WTC11 (cell line): Measurements from ENCODE around the gene LMBR1. TPM values are rescaled to one million over a fixed set of nuclear protein-coding genes. Genes with fewer than 3 reads are reported as not detected.

Source experiments
- ATAC-seq: fragments of 200-7000 bp; cut with Tn5 transposase; 2 replicates; pipeline ENCODE4 v1.10.0; 2021; ENCODE audit warnings: mild to moderate bottlenecking, moderate library complexity
- CTCF ChIA-PET: fragments of 300-600 bp; sonication (Branson Sonifier 250); formaldehyde crosslinking; loops from one replicate; lab custom pipeline; 2021; ENCODE audit warnings: antibody characterized with exemption; lab: Charles Lee
- POLR2A ChIA-PET: fragments of 350-600 bp; sonication (Branson Sonifier 250); formaldehyde crosslinking; loops from one replicate; lab custom pipeline; 2021; ENCODE audit warnings: antibody characterized with exemption; lab: Charles Lee
- DNase-seq: peaks from one replicate; pipeline ENCODE4 v3.0.0; 2021; ENCODE audit warnings: low spot score
- H3K27ac Mint-ChIP-seq: 2 replicates; pipeline ENCODE4 v1.8.0; 2021; ENCODE audit warnings: mixed read lengths
- H3K27me3 Mint-ChIP-seq: 2 replicates; pipeline ENCODE4 v1.8.0; 2021; ENCODE audit warnings: low read depth, mild to moderate bottlenecking, moderate library complexity, mixed read lengths
- H3K36me3 Mint-ChIP-seq: 2 replicates; pipeline ENCODE4 v1.8.0; 2021; ENCODE audit warnings: mixed read lengths
- H3K4me1 Mint-ChIP-seq: 2 replicates; pipeline ENCODE4 v1.8.0; 2022; ENCODE audit warnings: mixed read lengths
- H3K4me3 Mint-ChIP-seq: 2 replicates; pipeline ENCODE4 v1.8.0; 2021; ENCODE audit warnings: mild to moderate bottlenecking, moderate library complexity, mixed read lengths
- H3K9me3 Mint-ChIP-seq: 2 replicates; pipeline ENCODE4 v1.8.0; 2021; ENCODE audit warnings: mixed read lengths
- CREB1 ChIP-seq: sonication (generic); formaldehyde crosslinking; IDR thresholded peaks from 2 replicates; pipeline ENCODE4 v1.8.0; 2023; ENCODE audit warnings: mild to moderate bottlenecking, missing genetic modification reagents
- ESRRA ChIP-seq: sonication (generic); formaldehyde crosslinking; IDR thresholded peaks from 2 replicates; pipeline ENCODE4 v1.8.1; 2022; ENCODE audit warnings: mild to moderate bottlenecking, missing genetic modification reagents, borderline replicate concordance
- KAT7 ChIP-seq: sonication (generic); formaldehyde crosslinking; IDR thresholded peaks from 2 replicates; pipeline ENCODE4 v1.8.1; 2023; ENCODE audit warnings: missing genetic modification reagents, mild to moderate bottlenecking, borderline replicate concordance
- NFYB ChIP-seq: sonication (generic); formaldehyde crosslinking; conservative IDR thresholded peaks from 2 replicates; pipeline ENCODE4 v1.8.0; 2022; ENCODE audit warnings: low read depth, missing genetic modification reagents
- RELA ChIP-seq: sonication (generic); formaldehyde crosslinking; IDR thresholded peaks from 2 replicates; pipeline ENCODE4 v1.8.1; 2022; ENCODE audit warnings: missing genetic modification reagents, mild to moderate bottlenecking, borderline replicate concordance
- RORB ChIP-seq: fragments of 250-450 bp; sonication (Bioruptor Pico); IDR thresholded peaks from 2 replicates; pipeline ENCODE4 v1.9.0; 2021; ENCODE audit warnings: mild to moderate bottlenecking
- TCF7 ChIP-seq: sonication (generic); formaldehyde crosslinking; IDR thresholded peaks from 2 replicates; pipeline ENCODE4 v1.8.0; 2022; ENCODE audit warnings: mild to moderate bottlenecking, low read depth, missing genetic modification reagents, moderate library complexity
- ZBTB21 ChIP-seq: sonication (generic); formaldehyde crosslinking; IDR thresholded peaks from 2 replicates; pipeline ENCODE4 v1.8.1; 2023; ENCODE audit warnings: mild to moderate bottlenecking, missing genetic modification reagents, borderline replicate concordance
- total RNA-seq: library from RNA; stranded (reverse); gene quantifications from 3 replicates; pipeline ENCODE4 v1.2.3, GENCODE V29; 2021
- TF ChIP-seq, protein P1 (sequence below): sonication (generic); formaldehyde crosslinking; IDR thresholded peaks from 2 replicates; pipeline ENCODE4 v1.8.1; 2023; ENCODE audit warnings: mild to moderate bottlenecking, missing genetic modification reagents
- TF ChIP-seq, protein P2 (sequence below): fragments of 250-450 bp; sonication (Bioruptor Pico); IDR thresholded peaks from 2 replicates; pipeline ENCODE4 v1.9.0; 2021; ENCODE audit warnings: mild to moderate bottlenecking
- TF ChIP-seq, protein P3 (sequence below): fragments of 250-450 bp; sonication (Bioruptor Pico); conservative IDR thresholded peaks from 2 replicates; pipeline ENCODE4 v1.9.0; 2021; ENCODE audit warnings: mild to moderate bottlenecking
- TF ChIP-seq, protein P4 (sequence below): sonication (generic); formaldehyde crosslinking; IDR thresholded peaks from 2 replicates; pipeline ENCODE4 v1.8.0; 2022; ENCODE audit warnings: missing genetic modification reagents

LMBR1 gene
- total RNA-seq, 1 experiment from 2014 or later, result 55.6 TPM

DNA sequence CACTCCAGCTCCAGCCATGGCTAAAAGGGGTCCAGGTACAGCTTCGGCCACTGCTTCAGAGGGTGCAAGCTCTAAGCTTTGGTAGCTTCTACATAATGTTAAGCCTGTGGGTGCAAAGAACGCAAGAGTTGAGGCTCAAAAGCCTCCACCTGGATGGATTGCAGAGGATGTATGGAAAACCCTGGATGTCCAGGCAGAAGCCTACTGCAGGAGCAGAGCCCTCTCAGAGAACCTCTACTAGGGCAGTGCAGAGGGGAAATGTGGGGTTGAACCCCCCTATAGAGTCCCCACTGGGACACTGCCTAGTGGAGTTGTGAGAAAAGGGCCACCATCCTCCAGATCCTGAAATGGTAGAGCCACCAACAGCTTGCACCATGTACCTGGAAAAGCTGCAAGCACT is 263.1 kb downstream of the LMBR1 start (continued):
- TF ChIP-seq, protein P1, sequence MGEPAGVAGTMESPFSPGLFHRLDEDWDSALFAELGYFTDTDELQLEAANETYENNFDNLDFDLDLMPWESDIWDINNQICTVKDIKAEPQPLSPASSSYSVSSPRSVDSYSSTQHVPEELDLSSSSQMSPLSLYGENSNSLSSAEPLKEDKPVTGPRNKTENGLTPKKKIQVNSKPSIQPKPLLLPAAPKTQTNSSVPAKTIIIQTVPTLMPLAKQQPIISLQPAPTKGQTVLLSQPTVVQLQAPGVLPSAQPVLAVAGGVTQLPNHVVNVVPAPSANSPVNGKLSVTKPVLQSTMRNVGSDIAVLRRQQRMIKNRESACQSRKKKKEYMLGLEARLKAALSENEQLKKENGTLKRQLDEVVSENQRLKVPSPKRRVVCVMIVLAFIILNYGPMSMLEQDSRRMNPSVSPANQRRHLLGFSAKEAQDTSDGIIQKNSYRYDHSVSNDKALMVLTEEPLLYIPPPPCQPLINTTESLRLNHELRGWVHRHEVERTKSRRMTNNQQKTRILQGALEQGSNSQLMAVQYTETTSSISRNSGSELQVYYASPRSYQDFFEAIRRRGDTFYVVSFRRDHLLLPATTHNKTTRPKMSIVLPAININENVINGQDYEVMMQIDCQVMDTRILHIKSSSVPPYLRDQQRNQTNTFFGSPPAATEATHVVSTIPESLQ (CRISPR knock-in tag), result no peak

DNA sequence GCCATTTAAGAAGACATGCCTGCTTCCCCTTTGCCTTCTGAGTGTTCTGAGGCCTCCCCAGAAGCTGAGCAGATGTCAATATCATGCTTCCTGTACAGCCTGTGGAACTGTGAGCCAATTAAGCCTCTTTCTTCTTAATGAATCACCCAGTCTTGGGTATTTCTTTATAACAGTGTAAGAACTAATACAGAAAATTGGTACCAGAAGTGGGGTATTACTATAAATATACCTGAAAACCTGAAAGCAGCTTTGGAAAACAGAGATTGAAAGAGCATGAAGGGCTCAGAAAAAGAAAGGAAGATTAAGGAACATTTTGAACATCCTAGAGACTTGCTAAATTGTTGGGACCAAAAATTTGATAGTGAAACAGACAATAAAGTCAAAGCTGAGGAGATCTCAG is 264.4 kb downstream of the LMBR1 start:
- H3K9me3 Mint-ChIP-seq, result peaks cover 28% of the 10 kb centered on the region
- no peaks in the 10 kb centered on the region; the same call in 1 of the 2 replicates for H3K27me3 Mint-ChIP-seq
- H3K4me1 Mint-ChIP-seq, result 0 out of 2 replicates have a peak, but pooled peaks cover 3% of the 10 kb centered on the region
- POLR2A ChIA-PET, result no interaction called here
- TF ChIP-seq RORB (CRISPR knock-in tag) (no peak), RELA (no peak), TCF7 (no peak), CREB1 (no peak), ESRRA (no peak), KAT7 (CRISPR knock-in tag) (no peak), NFYB (CRISPR knock-in tag) (no peak), ZBTB21 (CRISPR knock-in tag) (no peak)
- TF ChIP-seq, protein P2, sequence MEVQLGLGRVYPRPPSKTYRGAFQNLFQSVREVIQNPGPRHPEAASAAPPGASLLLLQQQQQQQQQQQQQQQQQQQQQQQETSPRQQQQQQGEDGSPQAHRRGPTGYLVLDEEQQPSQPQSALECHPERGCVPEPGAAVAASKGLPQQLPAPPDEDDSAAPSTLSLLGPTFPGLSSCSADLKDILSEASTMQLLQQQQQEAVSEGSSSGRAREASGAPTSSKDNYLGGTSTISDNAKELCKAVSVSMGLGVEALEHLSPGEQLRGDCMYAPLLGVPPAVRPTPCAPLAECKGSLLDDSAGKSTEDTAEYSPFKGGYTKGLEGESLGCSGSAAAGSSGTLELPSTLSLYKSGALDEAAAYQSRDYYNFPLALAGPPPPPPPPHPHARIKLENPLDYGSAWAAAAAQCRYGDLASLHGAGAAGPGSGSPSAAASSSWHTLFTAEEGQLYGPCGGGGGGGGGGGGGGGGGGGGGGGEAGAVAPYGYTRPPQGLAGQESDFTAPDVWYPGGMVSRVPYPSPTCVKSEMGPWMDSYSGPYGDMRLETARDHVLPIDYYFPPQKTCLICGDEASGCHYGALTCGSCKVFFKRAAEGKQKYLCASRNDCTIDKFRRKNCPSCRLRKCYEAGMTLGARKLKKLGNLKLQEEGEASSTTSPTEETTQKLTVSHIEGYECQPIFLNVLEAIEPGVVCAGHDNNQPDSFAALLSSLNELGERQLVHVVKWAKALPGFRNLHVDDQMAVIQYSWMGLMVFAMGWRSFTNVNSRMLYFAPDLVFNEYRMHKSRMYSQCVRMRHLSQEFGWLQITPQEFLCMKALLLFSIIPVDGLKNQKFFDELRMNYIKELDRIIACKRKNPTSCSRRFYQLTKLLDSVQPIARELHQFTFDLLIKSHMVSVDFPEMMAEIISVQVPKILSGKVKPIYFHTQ (CRISPR knock-in tag), result no peak
- TF ChIP-seq, protein P3, sequence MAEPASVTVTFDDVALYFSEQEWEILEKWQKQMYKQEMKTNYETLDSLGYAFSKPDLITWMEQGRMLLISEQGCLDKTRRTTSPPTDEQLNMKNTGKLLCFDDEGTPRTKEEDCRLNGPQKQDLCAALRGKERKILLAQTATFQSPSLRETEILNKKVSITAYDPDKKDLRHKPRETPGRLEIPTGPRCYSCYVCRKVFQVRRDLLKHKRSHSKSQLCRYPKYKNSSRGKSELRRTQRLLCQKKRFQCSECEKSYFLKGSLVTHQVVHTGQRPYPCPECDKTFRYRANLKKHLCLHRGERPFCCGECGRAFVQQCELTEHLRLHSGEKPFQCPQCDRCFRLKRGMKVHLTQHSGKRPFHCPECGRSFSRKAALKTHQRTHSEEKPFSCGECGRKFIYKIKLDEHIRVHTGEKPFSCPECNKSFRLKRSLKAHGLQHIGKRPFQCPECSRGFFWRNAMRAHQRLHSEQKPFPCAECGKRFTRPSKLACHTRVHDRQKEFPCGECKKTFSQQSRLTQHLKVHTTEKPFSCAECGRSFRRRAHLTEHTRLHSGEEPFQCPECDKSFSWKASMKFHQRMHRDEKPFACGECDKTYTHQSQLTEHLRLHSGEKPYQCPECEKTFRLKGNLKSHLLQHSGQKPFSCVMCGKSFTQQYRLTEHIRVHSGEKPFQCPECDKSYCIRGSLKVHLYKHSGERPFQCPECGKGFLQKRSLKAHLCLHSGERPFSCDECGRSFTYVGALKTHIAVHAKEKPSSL (CRISPR knock-in tag), result no peak
- TF ChIP-seq, protein P4, sequence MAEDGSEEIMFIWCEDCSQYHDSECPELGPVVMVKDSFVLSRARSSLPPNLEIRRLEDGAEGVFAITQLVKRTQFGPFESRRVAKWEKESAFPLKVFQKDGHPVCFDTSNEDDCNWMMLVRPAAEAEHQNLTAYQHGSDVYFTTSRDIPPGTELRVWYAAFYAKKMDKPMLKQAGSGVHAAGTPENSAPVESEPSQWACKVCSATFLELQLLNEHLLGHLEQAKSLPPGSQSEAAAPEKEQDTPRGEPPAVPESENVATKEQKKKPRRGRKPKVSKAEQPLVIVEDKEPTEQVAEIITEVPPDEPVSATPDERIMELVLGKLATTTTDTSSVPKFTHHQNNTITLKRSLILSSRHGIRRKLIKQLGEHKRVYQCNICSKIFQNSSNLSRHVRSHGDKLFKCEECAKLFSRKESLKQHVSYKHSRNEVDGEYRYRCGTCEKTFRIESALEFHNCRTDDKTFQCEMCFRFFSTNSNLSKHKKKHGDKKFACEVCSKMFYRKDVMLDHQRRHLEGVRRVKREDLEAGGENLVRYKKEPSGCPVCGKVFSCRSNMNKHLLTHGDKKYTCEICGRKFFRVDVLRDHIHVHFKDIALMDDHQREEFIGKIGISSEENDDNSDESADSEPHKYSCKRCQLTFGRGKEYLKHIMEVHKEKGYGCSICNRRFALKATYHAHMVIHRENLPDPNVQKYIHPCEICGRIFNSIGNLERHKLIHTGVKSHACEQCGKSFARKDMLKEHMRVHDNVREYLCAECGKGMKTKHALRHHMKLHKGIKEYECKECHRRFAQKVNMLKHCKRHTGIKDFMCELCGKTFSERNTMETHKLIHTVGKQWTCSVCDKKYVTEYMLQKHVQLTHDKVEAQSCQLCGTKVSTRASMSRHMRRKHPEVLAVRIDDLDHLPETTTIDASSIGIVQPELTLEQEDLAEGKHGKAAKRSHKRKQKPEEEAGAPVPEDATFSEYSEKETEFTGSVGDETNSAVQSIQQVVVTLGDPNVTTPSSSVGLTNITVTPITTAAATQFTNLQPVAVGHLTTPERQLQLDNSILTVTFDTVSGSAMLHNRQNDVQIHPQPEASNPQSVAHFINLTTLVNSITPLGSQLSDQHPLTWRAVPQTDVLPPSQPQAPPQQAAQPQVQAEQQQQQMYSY, result no peak
- TF ChIP-seq, all 79 proteins: peak for 0
- Mint-ChIP-seq H3K36me3 (peaks cover 23% of the 10 kb centered on the region), H3K27ac (no peak overlapping the region), H3K4me3 (no peak overlapping the region)
- CTCF ChIA-PET, result no interaction called here
- ATAC-seq (no peak), DNase-seq (no peak)

Other genes starting within 250 kb of the LMBR1 start
- 26.0 to 38.5 TPM (median 27.6 TPM) in 3 replicates for gene NOM1, start 56.5 kb upstream of the LMBR1 start, total RNA-seq
- 0.32 to 0.46 TPM (median 0.34 TPM) in 3 replicates for gene MNX1, start 117.5 kb upstream of the LMBR1 start, total RNA-seq
- 52.4 to 59.7 TPM (median 53.8 TPM) in 3 replicates for gene UBE3C, start 245.7 kb upstream of the LMBR1 start, total RNA-seq